GM23338 (cell line): ENCODE data around the gene SPACA7. TPM values are rescaled to one million over a fixed set of nuclear protein-coding genes. Genes with fewer than 3 reads are reported as not detected.
"Not testable (repeated sequence)": the region's sequence is repeated elsewhere in the genome, so short reads cannot be mapped to it uniquely, and the experiment has no call there.

Source experiments
- ATAC-seq: fragments of 200-7000 bp; cut with Tn5 transposase; 3 replicates; pipeline ENCODE4 v1.9.1; 2020
- DNase-seq: peaks from one replicate; pipeline ENCODE4 v3.0.0-alpha.2; 2015; ENCODE audit warnings: low spot score
- H2AFZ ChIP-seq: fragments of 200-600 bp; sonication (generic); 2 replicates; pipeline ENCODE4 v1.8.0; 2016; ENCODE audit warnings: antibody characterized with exemption, mild to moderate bottlenecking, moderate library complexity
- H3F3A ChIP-seq: fragments of 200-600 bp; sonication (generic); replicated peaks from 2 replicates; pipeline ENCODE4 v1.8.0; 2017; ENCODE audit warnings: antibody characterized with exemption, mixed run types, low read depth
- H3K27ac ChIP-seq: fragments of 200-600 bp; sonication (generic); 2 replicates; pipeline ENCODE4 v1.6.1; 2016; ENCODE audit warnings: low read depth
- H3K27me3 ChIP-seq: fragments of 200-600 bp; sonication (generic); 2 replicates; pipeline ENCODE4 v1.8.0; 2016; ENCODE audit warnings: mild to moderate bottlenecking, mixed run types, moderate library complexity; ENCODE audit not compliant: insufficient read depth
- H3K36me3 ChIP-seq: fragments of 200-600 bp; sonication (generic); 2 replicates; pipeline ENCODE4 v1.8.0; 2016; ENCODE audit warnings: mild to moderate bottlenecking; ENCODE audit not compliant: insufficient read depth
- H3K4me1 ChIP-seq: fragments of 200-600 bp; sonication (generic); 2 replicates; pipeline ENCODE4 v1.8.0; 2016; ENCODE audit warnings: mild to moderate bottlenecking, moderate library complexity; ENCODE audit not compliant: insufficient read depth
- H3K4me2 ChIP-seq: fragments of 200-600 bp; sonication (generic); 2 replicates; pipeline ENCODE4 v1.7.1; 2017; ENCODE audit warnings: mixed run types
- H3K4me3 ChIP-seq: fragments of 200-600 bp; sonication (generic); 2 replicates; pipeline ENCODE4 v1.6.1; 2016; ENCODE audit warnings: mixed run types
- H3K79me2 ChIP-seq: fragments of 200-600 bp; sonication (generic); replicated peaks from 2 replicates; pipeline ENCODE4 v1.8.0; 2017; ENCODE audit warnings: mild to moderate bottlenecking; ENCODE audit not compliant: insufficient read depth
- H3K9me2 ChIP-seq: fragments of 200-600 bp; sonication (generic); 2 replicates; pipeline ENCODE4 v1.8.0; 2017; ENCODE audit not compliant: insufficient read depth
- H4K20me1 ChIP-seq: fragments of 200-600 bp; sonication (generic); replicated peaks from 2 replicates; pipeline ENCODE4 v1.8.0; 2017; ENCODE audit warnings: mild to moderate bottlenecking; ENCODE audit not compliant: insufficient read depth
- H3K27ac Mint-ChIP-seq: 2 replicates; pipeline ENCODE4 v1.8.0; 2020; ENCODE audit warnings: inconsistent platforms, mild to moderate bottlenecking, moderate library complexity, mixed read lengths
- H3K27me3 Mint-ChIP-seq: 3 replicates; pipeline ENCODE4 v1.8.0; 2022; ENCODE audit warnings: low read depth, mild to moderate bottlenecking, moderate library complexity, mixed read lengths, inconsistent platforms; ENCODE audit not compliant: insufficient read depth, poor library complexity
- H3K36me3 Mint-ChIP-seq: 3 replicates; pipeline ENCODE4 v1.8.0; 2021; ENCODE audit warnings: low read depth, mild to moderate bottlenecking, inconsistent platforms, moderate library complexity, mixed read lengths
- H3K4me1 Mint-ChIP-seq: 3 replicates; pipeline ENCODE4 v1.8.0; 2020; ENCODE audit warnings: mild to moderate bottlenecking, inconsistent platforms, mixed read lengths
- H3K4me3 Mint-ChIP-seq: 3 replicates; pipeline ENCODE4 v1.8.0; 2021; ENCODE audit warnings: moderate library complexity, mild to moderate bottlenecking, inconsistent platforms, mixed read lengths
- H3K9me3 Mint-ChIP-seq: 3 replicates; pipeline ENCODE4 v1.8.0; 2020; ENCODE audit warnings: moderate library complexity, mild to moderate bottlenecking, inconsistent platforms, mixed read lengths
- CREB1 ChIP-seq: fragments of 250-450 bp; sonication (Bioruptor Pico); IDR thresholded peaks from 2 replicates; pipeline ENCODE4 v1.5.0; 2020; ENCODE audit warnings: low read depth, mild to moderate bottlenecking, moderate library complexity
- EZH2phosphoT487 ChIP-seq: fragments of 200-600 bp; sonication (generic); IDR thresholded peaks from one replicate; pipeline ENCODE4 v1.8.1; 2018; ENCODE audit warnings: antibody characterized with exemption; ENCODE audit not compliant: unreplicated experiment
- STAT1 ChIP-seq: IDR thresholded peaks from one replicate; pipeline ENCODE4 v1.6.1; 2016; ENCODE audit warnings: antibody characterized with exemption; ENCODE audit not compliant: unreplicated experiment
- ZNF114 ChIP-seq: fragments of 250-450 bp; sonication (Bioruptor Pico); IDR thresholded peaks from 2 replicates; pipeline ENCODE4 v1.5.0; 2020; ENCODE audit warnings: mild to moderate bottlenecking, moderate library complexity
- polyA plus RNA-seq: library from polyadenylated mRNA; unstranded; fragments of >200 nt; fragmentation: Nextera tagmentation; extraction: Ambion mirVana; gene quantifications from 2 replicates; pipeline ENCODE4 v1.2.1, GENCODE V29; 2016
- total RNA-seq: library from RNA; depleted of rRNA; stranded (reverse); fragments of >200 nt; shearing (Covaris generic); gene quantifications from 2 replicates; pipeline ENCODE4 v1.2.3, GENCODE V29; 2014
- TF ChIP-seq, protein P1 (sequence below): IDR thresholded peaks from one replicate; pipeline ENCODE4 v1.6.1; 2018; ENCODE audit warnings: antibody characterized with exemption; ENCODE audit not compliant: unreplicated experiment
- TF ChIP-seq, protein P2 (sequence below): fragments of 250-450 bp; sonication (Bioruptor Pico); IDR thresholded peaks from 2 replicates; pipeline ENCODE4 v1.5.0; 2020; ENCODE audit warnings: mild to moderate bottlenecking, moderate library complexity

SPACA7 gene
- total and polyA plus RNA-seq, 2 experiments from 2014 or later: not detected

DNA sequence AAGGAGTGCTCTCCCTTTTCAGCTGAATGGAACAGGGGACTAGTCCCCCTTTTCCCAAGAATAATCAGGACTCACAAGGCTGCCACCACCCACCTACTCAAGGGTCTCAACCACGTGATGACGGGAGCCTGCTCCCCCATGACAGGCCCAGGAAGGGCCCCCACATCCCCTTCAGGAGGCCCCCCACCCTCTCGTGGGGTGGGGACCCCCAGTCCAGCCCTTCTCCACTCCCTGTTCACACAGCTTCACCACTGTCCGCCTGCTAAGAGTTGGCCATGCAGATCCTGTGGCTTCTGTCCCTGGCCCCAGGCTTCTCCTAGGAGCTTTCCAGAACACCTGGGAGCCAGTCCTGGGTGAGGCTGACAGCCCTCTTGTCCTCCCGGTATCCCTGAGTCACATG, 56.6 kb downstream of the SPACA7 start:
- H3K27me3 ChIP-seq, H3K27me3 Mint-ChIP-seq, H3K4me2 ChIP-seq, H3K9me2 ChIP-seq, H3K27ac ChIP-seq, H4K20me1 ChIP-seq, H3K4me3 ChIP-seq, H3K4me1 Mint-ChIP-seq, H3K4me3 Mint-ChIP-seq, DNase-seq, H3K27ac Mint-ChIP-seq, H2AFZ ChIP-seq, ATAC-seq, H3K36me3 ChIP-seq, H3K79me2 ChIP-seq, H3F3A ChIP-seq, H3K4me1 ChIP-seq: not testable (repeated sequence)
- peaks cover 17% of the 10 kb centered on the region; the same call in 2 of the 3 replicates for H3K36me3 Mint-ChIP-seq
- peaks cover 43% of the 10 kb centered on the region for H3K9me3 Mint-ChIP-seq

DNA sequence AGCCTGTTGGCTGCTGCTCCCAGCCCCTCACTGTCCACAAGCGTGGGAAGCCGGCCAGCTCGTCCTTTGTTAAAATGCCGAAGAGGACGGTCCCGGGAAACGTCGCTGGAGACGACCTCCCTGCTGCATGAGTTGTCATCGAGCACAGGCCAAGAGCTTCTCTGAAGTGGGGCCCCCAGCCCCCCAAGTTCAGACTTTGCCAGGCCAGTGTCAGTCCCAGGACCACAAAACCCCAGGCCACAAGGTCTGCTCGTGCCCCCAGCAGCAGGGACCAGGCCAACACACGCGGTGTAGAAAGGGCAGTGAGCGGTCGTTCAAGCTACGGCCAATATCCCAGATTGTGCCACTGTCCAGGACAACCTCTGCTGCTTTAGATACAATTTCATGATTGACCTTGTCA, 57.4 kb downstream of the SPACA7 start:
- ATAC-seq, H3K4me3 ChIP-seq, H3K4me1 Mint-ChIP-seq, DNase-seq, H3K27ac ChIP-seq, H3K27me3 Mint-ChIP-seq, H3K36me3 ChIP-seq, H3K4me1 ChIP-seq, H3K4me3 Mint-ChIP-seq, H3K9me2 ChIP-seq, H4K20me1 ChIP-seq, H3K27ac Mint-ChIP-seq, H2AFZ ChIP-seq, H3F3A ChIP-seq, H3K4me2 ChIP-seq, H3K79me2 ChIP-seq, H3K27me3 ChIP-seq: not testable (repeated sequence)
- H3K9me3 Mint-ChIP-seq: peaks cover 43% of the 10 kb centered on the region
- peaks cover 12% of the 10 kb centered on the region; the same call in 2 of the 3 replicates for H3K36me3 Mint-ChIP-seq

DNA sequence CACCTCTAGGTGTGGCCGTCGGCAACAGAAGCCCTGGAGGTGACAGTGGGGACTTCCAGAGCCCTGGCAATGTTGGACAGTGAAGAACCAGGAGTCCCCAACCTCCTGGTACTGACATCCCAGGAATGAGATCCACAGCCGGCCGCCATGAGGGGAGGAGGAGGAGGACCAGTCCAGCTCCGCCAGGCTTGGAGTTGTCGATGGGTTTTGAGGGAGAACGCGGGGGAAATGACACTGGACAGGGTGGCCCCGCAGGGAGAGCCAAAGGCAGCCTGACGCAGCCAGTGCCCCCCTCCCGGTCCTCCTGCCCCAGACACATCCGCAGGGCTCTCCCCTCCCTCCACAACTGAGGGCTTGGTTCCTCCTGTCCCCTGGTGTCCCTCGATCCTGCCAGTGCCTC, 57.9 kb downstream of the SPACA7 start:
- peaks cover 2% of the 10 kb centered on the region for H3K27me3 Mint-ChIP-seq
- Histone ChIP-seq H3K9me2 (0 out of 2 replicates have a peak, but pooled peaks cover 4% of the 10 kb centered on the region), H2AFZ (no peak overlapping the region), H3K79me2 (no peaks in the 10 kb centered on the region), H3K4me3 (no peak overlapping the region), H3K27ac (no peak overlapping the region), H3K27me3 (no peaks in the 10 kb centered on the region), H3K36me3 (peaks cover 5% of the 10 kb centered on the region; the same call in 1 of the 2 replicates), H4K20me1 (no peaks in the 10 kb centered on the region), H3K4me1 (no peaks in the 10 kb centered on the region), H3K4me2 (no peak overlapping the region), H3F3A (no peaks in the 10 kb centered on the region)
- peaks cover 15% of the 10 kb centered on the region; the same call in 2 of the 3 replicates for H3K36me3 Mint-ChIP-seq
- no peak for ATAC-seq
- peaks cover 42% of the 10 kb centered on the region for H3K9me3 Mint-ChIP-seq
- no peak for DNase-seq
- no peak overlapping the region for H3K27ac Mint-ChIP-seq
- no peak overlapping the region for H3K4me3 Mint-ChIP-seq
- no peaks in the 10 kb centered on the region for H3K4me1 Mint-ChIP-seq
- TF ChIP-seq, protein P1, sequence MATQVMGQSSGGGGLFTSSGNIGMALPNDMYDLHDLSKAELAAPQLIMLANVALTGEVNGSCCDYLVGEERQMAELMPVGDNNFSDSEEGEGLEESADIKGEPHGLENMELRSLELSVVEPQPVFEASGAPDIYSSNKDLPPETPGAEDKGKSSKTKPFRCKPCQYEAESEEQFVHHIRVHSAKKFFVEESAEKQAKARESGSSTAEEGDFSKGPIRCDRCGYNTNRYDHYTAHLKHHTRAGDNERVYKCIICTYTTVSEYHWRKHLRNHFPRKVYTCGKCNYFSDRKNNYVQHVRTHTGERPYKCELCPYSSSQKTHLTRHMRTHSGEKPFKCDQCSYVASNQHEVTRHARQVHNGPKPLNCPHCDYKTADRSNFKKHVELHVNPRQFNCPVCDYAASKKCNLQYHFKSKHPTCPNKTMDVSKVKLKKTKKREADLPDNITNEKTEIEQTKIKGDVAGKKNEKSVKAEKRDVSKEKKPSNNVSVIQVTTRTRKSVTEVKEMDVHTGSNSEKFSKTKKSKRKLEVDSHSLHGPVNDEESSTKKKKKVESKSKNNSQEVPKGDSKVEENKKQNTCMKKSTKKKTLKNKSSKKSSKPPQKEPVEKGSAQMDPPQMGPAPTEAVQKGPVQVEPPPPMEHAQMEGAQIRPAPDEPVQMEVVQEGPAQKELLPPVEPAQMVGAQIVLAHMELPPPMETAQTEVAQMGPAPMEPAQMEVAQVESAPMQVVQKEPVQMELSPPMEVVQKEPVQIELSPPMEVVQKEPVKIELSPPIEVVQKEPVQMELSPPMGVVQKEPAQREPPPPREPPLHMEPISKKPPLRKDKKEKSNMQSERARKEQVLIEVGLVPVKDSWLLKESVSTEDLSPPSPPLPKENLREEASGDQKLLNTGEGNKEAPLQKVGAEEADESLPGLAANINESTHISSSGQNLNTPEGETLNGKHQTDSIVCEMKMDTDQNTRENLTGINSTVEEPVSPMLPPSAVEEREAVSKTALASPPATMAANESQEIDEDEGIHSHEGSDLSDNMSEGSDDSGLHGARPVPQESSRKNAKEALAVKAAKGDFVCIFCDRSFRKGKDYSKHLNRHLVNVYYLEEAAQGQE: no peak
- TF ChIP-seq ZNF114 (CRISPR knock-in tag) (no peak), STAT1 (no peak), EZH2phosphoT487 (no peak), CREB1 (CRISPR knock-in tag) (no peak)
- TF ChIP-seq, protein P2, sequence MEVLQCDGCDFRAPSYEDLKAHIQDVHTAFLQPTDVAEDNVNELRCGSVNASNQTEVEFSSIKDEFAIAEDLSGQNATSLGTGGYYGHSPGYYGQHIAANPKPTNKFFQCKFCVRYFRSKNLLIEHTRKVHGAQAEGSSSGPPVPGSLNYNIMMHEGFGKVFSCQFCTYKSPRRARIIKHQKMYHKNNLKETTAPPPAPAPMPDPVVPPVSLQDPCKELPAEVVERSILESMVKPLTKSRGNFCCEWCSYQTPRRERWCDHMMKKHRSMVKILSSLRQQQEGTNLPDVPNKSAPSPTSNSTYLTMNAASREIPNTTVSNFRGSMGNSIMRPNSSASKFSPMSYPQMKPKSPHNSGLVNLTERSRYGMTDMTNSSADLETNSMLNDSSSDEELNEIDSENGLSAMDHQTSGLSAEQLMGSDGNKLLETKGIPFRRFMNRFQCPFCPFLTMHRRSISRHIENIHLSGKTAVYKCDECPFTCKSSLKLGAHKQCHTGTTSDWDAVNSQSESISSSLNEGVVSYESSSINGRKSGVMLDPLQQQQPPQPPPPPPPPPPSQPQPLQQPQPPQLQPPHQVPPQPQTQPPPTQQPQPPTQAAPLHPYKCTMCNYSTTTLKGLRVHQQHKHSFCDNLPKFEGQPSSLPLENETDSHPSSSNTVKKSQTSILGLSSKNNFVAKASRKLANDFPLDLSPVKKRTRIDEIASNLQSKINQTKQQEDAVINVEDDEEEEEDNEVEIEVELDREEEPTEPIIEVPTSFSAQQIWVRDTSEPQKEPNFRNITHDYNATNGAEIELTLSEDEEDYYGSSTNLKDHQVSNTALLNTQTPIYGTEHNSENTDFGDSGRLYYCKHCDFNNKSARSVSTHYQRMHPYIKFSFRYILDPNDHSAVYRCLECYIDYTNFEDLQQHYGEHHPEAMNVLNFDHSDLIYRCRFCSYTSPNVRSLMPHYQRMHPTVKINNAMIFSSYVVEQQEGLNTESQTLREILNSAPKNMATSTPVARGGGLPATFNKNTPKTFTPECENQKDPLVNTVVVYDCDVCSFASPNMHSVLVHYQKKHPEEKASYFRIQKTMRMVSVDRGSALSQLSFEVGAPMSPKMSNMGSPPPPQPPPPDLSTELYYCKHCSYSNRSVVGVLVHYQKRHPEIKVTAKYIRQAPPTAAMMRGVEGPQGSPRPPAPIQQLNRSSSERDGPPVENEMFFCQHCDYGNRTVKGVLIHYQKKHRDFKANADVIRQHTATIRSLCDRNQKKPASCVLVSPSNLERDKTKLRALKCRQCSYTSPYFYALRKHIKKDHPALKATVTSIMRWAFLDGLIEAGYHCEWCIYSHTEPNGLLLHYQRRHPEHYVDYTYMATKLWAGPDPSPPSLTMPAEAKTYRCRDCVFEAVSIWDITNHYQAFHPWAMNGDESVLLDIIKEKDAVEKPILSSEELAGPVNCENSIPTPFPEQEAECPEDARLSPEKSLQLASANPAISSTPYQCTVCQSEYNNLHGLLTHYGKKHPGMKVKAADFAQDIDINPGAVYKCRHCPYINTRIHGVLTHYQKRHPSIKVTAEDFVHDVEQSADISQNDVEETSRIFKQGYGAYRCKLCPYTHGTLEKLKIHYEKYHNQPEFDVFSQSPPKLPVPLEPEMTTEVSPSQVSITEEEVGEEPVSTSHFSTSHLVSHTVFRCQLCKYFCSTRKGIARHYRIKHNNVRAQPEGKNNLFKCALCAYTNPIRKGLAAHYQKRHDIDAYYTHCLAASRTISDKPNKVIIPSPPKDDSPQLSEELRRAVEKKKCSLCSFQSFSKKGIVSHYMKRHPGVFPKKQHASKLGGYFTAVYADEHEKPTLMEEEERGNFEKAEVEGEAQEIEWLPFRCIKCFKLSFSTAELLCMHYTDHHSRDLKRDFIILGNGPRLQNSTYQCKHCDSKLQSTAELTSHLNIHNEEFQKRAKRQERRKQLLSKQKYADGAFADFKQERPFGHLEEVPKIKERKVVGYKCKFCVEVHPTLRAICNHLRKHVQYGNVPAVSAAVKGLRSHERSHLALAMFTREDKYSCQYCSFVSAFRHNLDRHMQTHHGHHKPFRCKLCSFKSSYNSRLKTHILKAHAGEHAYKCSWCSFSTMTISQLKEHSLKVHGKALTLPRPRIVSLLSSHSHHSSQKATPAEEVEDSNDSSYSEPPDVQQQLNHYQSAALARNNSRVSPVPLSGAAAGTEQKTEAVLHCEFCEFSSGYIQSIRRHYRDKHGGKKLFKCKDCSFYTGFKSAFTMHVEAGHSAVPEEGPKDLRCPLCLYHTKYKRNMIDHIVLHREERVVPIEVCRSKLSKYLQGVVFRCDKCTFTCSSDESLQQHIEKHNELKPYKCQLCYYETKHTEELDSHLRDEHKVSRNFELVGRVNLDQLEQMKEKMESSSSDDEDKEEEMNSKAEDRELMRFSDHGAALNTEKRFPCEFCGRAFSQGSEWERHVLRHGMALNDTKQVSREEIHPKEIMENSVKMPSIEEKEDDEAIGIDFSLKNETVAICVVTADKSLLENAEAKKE (CRISPR knock-in tag): no peak
